ENCODE data around the gene GNB1L.
"Not testable (repeated sequence)": the region's sequence is repeated elsewhere in the genome, so short reads cannot be mapped to it uniquely, and the experiment has no call there.

GNB1L gene

GRCh38 chr22:19792383-19792896, 62.2 kb downstream of the GNB1L start:
- not testable (repeated sequence) for DNase-seq

GRCh38 chr22:19791894-19792293, 62.8 kb downstream of the GNB1L start:
- no peak for DNase-seq

GRCh38 chr22:19791243-19791642, 63.4 kb downstream of the GNB1L start:
- no peak for DNase-seq

GRCh38 chr22:19789828-19790227, 64.8 kb downstream of the GNB1L start:
- no peak for DNase-seq

- DNase-seq: no peak
Observed at GRCh38 chr22:19789406-19789805, 65.3 kb downstream of the GNB1L start.

GRCh38 chr22:19788661-19789225, 65.9 kb downstream of the GNB1L start:
- no peak for DNase-seq

GRCh38 chr22:19787849-19788141, 66.9 kb downstream of the GNB1L start:
- no peak for DNase-seq

- no peak for DNase-seq
Observed at GRCh38 chr22:19786959-19787848, 67.5 kb downstream of the GNB1L start.

- no peak for DNase-seq
Observed at GRCh38 chr22:19786264-19786585, 68.4 kb downstream of the GNB1L start.

- DNase-seq: no peak
Observed at GRCh38 chr22:19785461-19786263, 69.0 kb downstream of the GNB1L start.

GRCh38 chr22:19784384-19785175, 70.1 kb downstream of the GNB1L start:
- no peak for DNase-seq

GRCh38 chr22:19783586-19784383, 70.9 kb downstream of the GNB1L start:
- no peak for DNase-seq

GRCh38 chr22:19782533-19782932, 72.1 kb downstream of the GNB1L start:
- DNase-seq: no peak

- DNase-seq: no peak
Observed at GRCh38 chr22:19779685-19780268, 74.9 kb downstream of the GNB1L start.

- no peak for DNase-seq
Observed at GRCh38 chr22:19779011-19779421, 75.7 kb downstream of the GNB1L start.

- not testable (repeated sequence) for DNase-seq
Observed at GRCh38 chr22:19777192-19777591, 77.5 kb downstream of the GNB1L start.

GRCh38 chr22:19776433-19777031, 78.1 kb downstream of the GNB1L start:
- DNase-seq: no peak

GRCh38 chr22:19775496-19776325, 79.0 kb downstream of the GNB1L start:
- DNase-seq: no peak

- no peak for DNase-seq
Observed at GRCh38 chr22:19774628-19775027, 80.0 kb downstream of the GNB1L start.

- no peak for DNase-seq
Observed at GRCh38 chr22:19773470-19774040, 81.1 kb downstream of the GNB1L start.
